Transverse colon (tissue), 4 donors: ENCODE measurements around the gene MCM3AP. TPM values are rescaled to one million over a fixed set of nuclear protein-coding genes. Genes with fewer than 3 reads are reported as not detected.
"Not testable (repeated sequence)": the region's sequence is repeated elsewhere in the genome, so short reads cannot be mapped to it uniquely, and the experiment has no call there.

Experiments used
- DNase-seq: peaks from one replicate; pipeline ENCODE4 v3.0.0-alpha.2; 2019
- H3K27ac ChIP-seq, 4 donors: fragments of 200-600 bp; sonication (generic); 2 replicates each; pipeline ENCODE4 v1.5.1; 2016 to 2018; ENCODE audit warnings: inconsistent platforms in 4 of 4
- H3K27me3 ChIP-seq: fragments of 200-600 bp; sonication (generic); 2 replicates; pipeline ENCODE4 v1.5.1; 2017; ENCODE audit warnings: inconsistent platforms
- H3K36me3 ChIP-seq, 4 donors: fragments of 200-600 bp; sonication (generic); 2 replicates each; pipeline ENCODE4 v1.5.1; 2017 to 2019; ENCODE audit warnings: inconsistent platforms in 4 of 4
- H3K4me1 ChIP-seq, 4 donors: fragments of 200-600 bp; sonication (generic); 2 replicates each; pipeline ENCODE4 v1.5.1; 2017 to 2020; ENCODE audit warnings: inconsistent platforms in 4 of 4
- H3K4me3 ChIP-seq, 4 donors: fragments of 200-600 bp; sonication (generic); 1 replicate in 1 of 4; 2 replicates in 3 of 4; pipeline versions ENCODE4 v1.5.1 to v1.6.1; 2017 to 2019; ENCODE audit warnings: inconsistent platforms in 4 of 4
- H3K9me3 ChIP-seq, 2 donors: fragments of 200-600 bp; sonication (generic); 2 replicates each; pipeline ENCODE4 v1.5.1; 2017 to 2019; ENCODE audit warnings: inconsistent platforms in 2 of 2
- EP300 ChIP-seq: sonication (generic); formaldehyde crosslinking; IDR thresholded peaks from one replicate; pipeline ENCODE4 v1.6.1; 2017; ENCODE audit warnings: antibody characterized with exemption, low read depth
- POLR2A ChIP-seq: fragments of 450-650 bp; IDR thresholded peaks from one replicate; pipeline ENCODE4 v1.6.1; 2016; ENCODE audit warnings: antibody characterized with exemption, mild to moderate bottlenecking, moderate library complexity
- POLR2AphosphoS5 ChIP-seq, 3 donors: sonication (generic); formaldehyde crosslinking; IDR thresholded peaks; one replicate each; pipeline ENCODE4 v1.6.1; 2016; ENCODE audit warnings: antibody characterized with exemption in 3 of 3
- WGBS, 2 donors: methylation state at CpG; one replicate each; pipeline ENCODE4 v1.1.5; 2018; ENCODE audit warnings: low coverage in 1 of 2; 5-methylcytosine and 5-hydroxymethylcytosine counted together
- in situ Hi-C, 4 donors: fragments of 200-750 bp; cut with MboI; loops; one replicate each; pipeline versions ENCODE4 v1.15.0 to v1.15.1; 2017; ENCODE audit warnings: low sequenced_read_pairs in 3 of 4, low pct_ligation_motif_present in 1 of 4, low pct_unique_long_range_greater_than_20kb in 1 of 4
- intact Hi-C: fragments of 100-400 bp; cut with DNase I; formaldehyde crosslinking; loops from one replicate; pipeline ENCODE4 v1.15.1; 2023; ENCODE audit warnings: low total_unique reads
- total RNA-seq, 4 donors: library from RNA; depleted of rRNA; stranded (reverse); fragments of >200 nt; gene quantifications; one replicate each; pipeline ENCODE4 v1.1.0, GENCODE V29; 2016
- TF ChIP-seq, protein P1 (sequence below), 5 experiments: fragments of 200-600 bp in 3 of 5; fragments of 450-650 bp in 2 of 5; sonication (generic) in 3 of 5; IDR thresholded peaks; 1 replicate in 2 of 5; 2 replicates in 3 of 5; pipeline ENCODE4 v1.5.1; 2016 to 2017; ENCODE audit warnings: antibody characterized with exemption in 5 of 5, inconsistent platforms in 3 of 5, mild to moderate bottlenecking in 2 of 5, moderate library complexity in 1 of 5

MCM3AP gene
- total RNA-seq, 4 donors from 2014 or later, result 87.4 to 348 (median 108) TPM

DNA sequence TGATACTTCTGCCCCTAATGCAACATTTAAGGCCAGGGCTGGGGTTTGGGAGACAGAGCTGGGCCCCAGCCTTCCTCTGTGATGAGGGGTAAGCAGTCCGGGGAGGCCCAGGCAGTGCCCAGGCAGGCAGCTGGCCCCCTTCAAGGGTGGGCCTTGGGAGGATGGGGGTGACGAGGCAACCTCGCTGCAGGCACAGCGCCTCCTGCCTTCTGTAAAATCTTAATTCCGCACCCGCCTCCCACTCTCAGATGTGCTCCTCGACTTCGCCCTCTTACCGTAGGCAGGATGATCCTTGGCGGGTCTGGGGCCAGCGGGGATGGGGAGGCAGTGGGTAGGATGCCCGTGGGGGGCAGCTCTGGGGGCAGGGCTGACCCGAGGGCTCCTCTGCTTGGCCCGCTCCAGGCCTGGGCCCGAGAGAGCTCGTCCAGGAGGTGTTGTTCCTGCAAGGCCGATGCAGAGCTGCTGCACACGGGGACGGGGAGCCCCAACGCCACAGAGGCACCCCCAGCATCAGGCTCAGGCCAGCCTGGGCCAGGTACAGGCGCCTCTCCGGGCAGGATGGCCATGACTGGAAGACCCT, 29.1 kb upstream of the MCM3AP start:
- WGBS, 2 donors, result 93% methylated on average over 22 of the region's 22 CpGs; no CpG with 5 or more reads in 1 of the 2 donors
- in situ Hi-C loops (no loop called here), intact Hi-C loops (no loop called here)
- Histone ChIP-seq H3K27me3 (no peaks in the 10 kb centered on the region), H3K4me1 (peaks cover 0 to 3% (median 0%) of the 10 kb centered on the region in 4 donors), H3K4me3 (no peak overlapping the region), H3K36me3 (no peaks in the 10 kb centered on the region), H3K27ac (no peak overlapping the region), H3K9me3 (no peaks in the 10 kb centered on the region)
- no peak for TF ChIP-seq POLR2A
- TF ChIP-seq POLR2AphosphoS5 (IDR thresholded peaks at IDR 0.05), result no peak
- TF ChIP-seq EP300, result no peak
- TF ChIP-seq, protein P1, sequence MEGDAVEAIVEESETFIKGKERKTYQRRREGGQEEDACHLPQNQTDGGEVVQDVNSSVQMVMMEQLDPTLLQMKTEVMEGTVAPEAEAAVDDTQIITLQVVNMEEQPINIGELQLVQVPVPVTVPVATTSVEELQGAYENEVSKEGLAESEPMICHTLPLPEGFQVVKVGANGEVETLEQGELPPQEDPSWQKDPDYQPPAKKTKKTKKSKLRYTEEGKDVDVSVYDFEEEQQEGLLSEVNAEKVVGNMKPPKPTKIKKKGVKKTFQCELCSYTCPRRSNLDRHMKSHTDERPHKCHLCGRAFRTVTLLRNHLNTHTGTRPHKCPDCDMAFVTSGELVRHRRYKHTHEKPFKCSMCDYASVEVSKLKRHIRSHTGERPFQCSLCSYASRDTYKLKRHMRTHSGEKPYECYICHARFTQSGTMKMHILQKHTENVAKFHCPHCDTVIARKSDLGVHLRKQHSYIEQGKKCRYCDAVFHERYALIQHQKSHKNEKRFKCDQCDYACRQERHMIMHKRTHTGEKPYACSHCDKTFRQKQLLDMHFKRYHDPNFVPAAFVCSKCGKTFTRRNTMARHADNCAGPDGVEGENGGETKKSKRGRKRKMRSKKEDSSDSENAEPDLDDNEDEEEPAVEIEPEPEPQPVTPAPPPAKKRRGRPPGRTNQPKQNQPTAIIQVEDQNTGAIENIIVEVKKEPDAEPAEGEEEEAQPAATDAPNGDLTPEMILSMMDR (IDR thresholded peaks at IDR 0.05), result no peak
- no peak for DNase-seq

DNA sequence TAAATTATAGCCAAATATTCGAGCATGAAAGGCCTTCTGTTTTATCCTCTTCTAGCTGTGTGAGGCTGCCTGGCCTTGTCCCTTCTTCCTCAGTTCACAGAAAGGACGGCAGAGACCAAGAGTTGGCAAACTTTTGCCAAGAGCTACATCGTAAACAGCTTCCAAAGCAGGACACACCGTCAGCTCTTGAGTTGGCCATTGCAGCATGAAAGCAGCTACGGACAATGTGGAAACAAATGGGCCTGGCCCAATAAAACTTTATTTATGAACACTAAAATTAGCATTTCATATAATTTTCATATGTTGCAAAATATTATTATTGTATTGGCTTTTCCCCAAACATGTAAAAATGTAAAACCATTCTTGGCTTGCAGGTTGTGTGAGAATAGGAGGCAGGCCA, 27.5 kb upstream of the MCM3AP start:
- no peak for DNase-seq
- intact Hi-C loops, result no loop called here
- Histone ChIP-seq H3K36me3 (no peaks in the 10 kb centered on the region), H3K4me3 (no peak overlapping the region), H3K9me3 (no peaks in the 10 kb centered on the region), H3K27ac (no peak overlapping the region), H3K4me1 (no peaks in the 10 kb centered on the region), H3K27me3 (no peaks in the 10 kb centered on the region)
- no peak for TF ChIP-seq POLR2AphosphoS5 (IDR thresholded peaks at IDR 0.05)
- no peak for TF ChIP-seq POLR2A
- TF ChIP-seq, protein P1 (IDR thresholded peaks at IDR 0.05), result no peak
- TF ChIP-seq EP300, result no peak
- WGBS, 2 donors, result 93 to 100% methylated on average over 4 to 5 of the region's 5 CpGs
- in situ Hi-C loops, result no loop called here

DNA sequence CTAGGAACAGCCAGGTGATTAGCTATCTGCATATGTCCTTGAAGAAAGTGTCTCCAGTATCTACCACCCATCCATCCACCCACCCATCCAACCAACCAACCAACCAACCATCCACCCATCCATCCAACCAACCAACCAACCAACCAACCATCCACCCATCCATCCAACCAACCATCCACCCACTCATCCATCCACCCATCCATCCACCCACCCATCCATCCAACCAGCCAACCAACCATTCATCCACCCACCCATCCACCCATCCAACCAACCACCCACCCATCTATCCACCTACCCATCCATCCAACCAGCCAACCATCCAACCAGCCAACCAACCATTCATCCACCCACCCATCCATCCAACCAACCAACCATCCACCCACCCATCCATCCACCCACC, 26.2 kb upstream of the MCM3AP start:
- Histone ChIP-seq H3K36me3 (no peaks in the 10 kb centered on the region), H3K4me1 (no peaks in the 10 kb centered on the region), H3K27me3 (no peaks in the 10 kb centered on the region), H3K9me3 (no peaks in the 10 kb centered on the region), H3K4me3 (no peak overlapping the region), H3K27ac (no peak overlapping the region)
- no peak for TF ChIP-seq POLR2AphosphoS5 (IDR thresholded peaks at IDR 0.05)
- no peak for TF ChIP-seq POLR2A
- no peak for TF ChIP-seq EP300
- TF ChIP-seq, protein P1 (IDR thresholded peaks at IDR 0.05), result no peak
- intact Hi-C loops (no loop called here), in situ Hi-C loops (no loop called here)
- DNase-seq, result no peak

DNA sequence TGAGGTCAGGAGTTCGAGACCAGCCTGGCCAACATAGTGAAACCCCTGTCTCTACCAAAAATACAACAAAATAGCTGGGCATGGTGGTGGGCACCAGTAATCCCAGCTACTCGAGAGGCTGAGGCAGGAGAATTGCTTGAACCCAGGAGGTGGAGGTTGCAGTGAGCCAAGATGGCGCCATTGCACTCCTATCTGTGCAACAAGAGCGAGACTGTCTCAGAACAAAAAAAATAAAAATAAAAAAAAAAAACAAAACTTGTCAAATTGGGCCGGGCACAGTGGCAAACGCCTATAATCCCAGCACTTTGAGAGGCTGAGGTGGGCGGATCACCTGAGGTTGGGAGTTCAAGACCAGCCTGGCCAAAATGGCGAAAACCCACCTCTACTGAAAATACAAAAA, 24.8 kb upstream of the MCM3AP start:
- WGBS, 2 donors, result 96% methylated on average over 8 of the region's 8 CpGs; no CpG with 5 or more reads in 1 of the 2 donors
- H3K4me3 ChIP-seq, DNase-seq, in situ Hi-C loops, H3K27me3 ChIP-seq, H3K4me1 ChIP-seq, H3K27ac ChIP-seq, intact Hi-C loops, H3K9me3 ChIP-seq, H3K36me3 ChIP-seq: not testable (repeated sequence)

DNA sequence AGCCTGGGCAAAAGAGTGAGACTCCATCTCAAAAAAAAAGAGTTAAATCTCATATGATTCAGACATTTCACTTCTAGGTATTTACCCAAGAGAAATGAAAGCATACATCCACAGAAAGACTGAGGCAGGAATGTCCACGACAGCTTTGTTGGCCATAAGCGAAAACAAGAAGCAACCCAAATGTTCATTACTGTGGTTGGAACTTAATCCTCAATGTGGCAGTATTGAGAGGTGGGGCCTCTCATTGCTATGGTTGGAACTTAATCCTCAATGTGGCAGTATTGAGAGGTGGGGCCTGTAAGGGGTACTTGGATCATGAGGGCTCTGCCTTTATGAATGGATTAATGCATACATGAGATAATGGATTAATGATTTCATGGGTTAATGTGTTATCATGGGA, 23.0 kb upstream of the MCM3AP start:
- Histone ChIP-seq H3K27me3 (no peaks in the 10 kb centered on the region), H3K27ac (no peak overlapping the region), H3K4me3 (no peak overlapping the region), H3K9me3 (no peaks in the 10 kb centered on the region), H3K4me1 (no peaks in the 10 kb centered on the region), H3K36me3 (no peaks in the 10 kb centered on the region)
- intact Hi-C loops (no loop called here), in situ Hi-C loops (no loop called here)
- DNase-seq, result no peak
- TF ChIP-seq EP300, result no peak
- no peak for TF ChIP-seq POLR2A
- TF ChIP-seq, protein P1 (IDR thresholded peaks at IDR 0.05), result no peak
- TF ChIP-seq POLR2AphosphoS5 (IDR thresholded peaks at IDR 0.05), result no peak
- WGBS, 2 donors, result 96% methylated on average over 2 of the region's 2 CpGs; no CpG with 5 or more reads in 1 of the 2 donors
